A549 (cell line): ENCODE measurements around the gene TMEM170A.

ENCODE experiments used
- CEBPB ChIP-seq, 2 experiments: fragments of >200 bp in 1 of 2; sonication (Bioruptor Twin) in 1 of 2; formaldehyde crosslinking in 1 of 2; IDR thresholded peaks; 2 replicates each; pipeline ENCODE4 v1.6.1; 2012 to 2016
- CTCF ChIP-seq: fragments of >200 bp; sonication (Bioruptor Twin); formaldehyde crosslinking; IDR thresholded peaks from 3 replicates; pipeline ENCODE4 v1.5.1; 2016
- KDM1A ChIP-seq: fragments of 200-600 bp; sonication (generic); IDR thresholded peaks from 2 replicates; pipeline ENCODE4 v1.6.1; 2016; ENCODE audit warnings: low read depth, mild to moderate bottlenecking
- PBX3 ChIP-seq: IDR thresholded peaks from 2 replicates; pipeline ENCODE4 v1.6.1; 2012
- POLR2A ChIP-seq: IDR thresholded peaks from 2 replicates; pipeline ENCODE4 v1.6.1; 2012; ENCODE audit warnings: mild to moderate bottlenecking, low read length
- RCOR1 ChIP-seq: fragments of 150-350 bp; IDR thresholded peaks from 2 replicates; pipeline ENCODE4 v1.6.1; 2014; ENCODE audit warnings: antibody characterized with exemption, low read length, low read depth
- SMC3 ChIP-seq: fragments of >200 bp; sonication (Bioruptor Twin); formaldehyde crosslinking; IDR thresholded peaks from 3 replicates; pipeline ENCODE4 v1.6.1; 2018; ENCODE audit warnings: inconsistent platforms
- ZFP36 ChIP-seq: fragments of 450-650 bp; IDR thresholded peaks from 2 replicates; pipeline ENCODE4 v1.6.1; 2014; ENCODE audit warnings: borderline replicate concordance; ENCODE audit not compliant: partially characterized antibody

- TF ChIP-seq ZFP36: no peak
- no peak for TF ChIP-seq SMC3
- TF ChIP-seq CTCF: no peak
- TF ChIP-seq KDM1A: no peak
- TF ChIP-seq POLR2A: no peak
- TF ChIP-seq RCOR1: no peak
- no peak for TF ChIP-seq PBX3
- no peak for TF ChIP-seq CEBPB (IDR thresholded peaks at IDR 0.05)
Measured at GRCh38 chr16:75459691-75460090, 4.8 kb downstream of the TMEM170A start.
